Fibroblast of skin of left biceps (primary cell): Measurements from ENCODE around the gene CD300LB.
"Not testable (repeated sequence)": the region's sequence is repeated elsewhere in the genome, so short reads cannot be mapped to it uniquely, and the experiment has no call there.

ENCODE experiments used
- DNase-seq, 2 experiments: peaks; one replicate each; pipeline ENCODE4 v3.0.0-alpha.2; 2013; ENCODE audit warnings: low read depth in 2 of 2

The CD300LB gene

GRCh38 chr17:74531231-74531761 lies at the start of gene CD300LB:
CD300LB (minus strand) TSS chr17:74531475; CDS start chr17:74531350, 125 bp downstream.
- no peak for DNase-seq

- DNase-seq, result no peak
Observed at GRCh38 chr17:74579900-74580299, 48.6 kb upstream of the CD300LB start.

- no peak for DNase-seq
Observed at GRCh38 chr17:74578979-74579378, 47.7 kb upstream of the CD300LB start.

GRCh38 chr17:74574489-74575142 lies 43.3 kb upstream of the CD300LB start:
- DNase-seq, result no peak

GRCh38 chr17:74573635-74574034 lies 42.4 kb upstream of the CD300LB start:
- DNase-seq, result not testable (repeated sequence)

GRCh38 chr17:74573169-74573568 lies 41.9 kb upstream of the CD300LB start:
- no peak for DNase-seq

GRCh38 chr17:74571621-74572270 lies 40.5 kb upstream of the CD300LB start:
- no peak for DNase-seq

- DNase-seq, result peak; percentile 71 to 75
Observed at GRCh38 chr17:74569020-74570003, 38.0 kb upstream of the CD300LB start.

GRCh38 chr17:74568106-74568873 lies 37.0 kb upstream of the CD300LB start:
- peak in 1 of 2 experiments; percentile 8 for DNase-seq

GRCh38 chr17:74567397-74567796 lies 36.1 kb upstream of the CD300LB start, which contains the start of gene CD300H:
CD300H (minus strand) TSS chr17:74567509.
- no peak for DNase-seq

- DNase-seq, result no peak
Observed at GRCh38 chr17:74566132-74566753, 35.0 kb upstream of the CD300LB start.

GRCh38 chr17:74565126-74565525 lies 33.9 kb upstream of the CD300LB start:
- no peak for DNase-seq

GRCh38 chr17:74563358-74563757 lies 32.1 kb upstream of the CD300LB start:
- DNase-seq, result no peak

- no peak for DNase-seq
Observed at GRCh38 chr17:74561586-74561985, 30.3 kb upstream of the CD300LB start.

- no peak for DNase-seq
Observed at GRCh38 chr17:74558882-74559519, 27.7 kb upstream of the CD300LB start.

- not testable (repeated sequence) for DNase-seq
Observed at GRCh38 chr17:74558402-74558801, 27.1 kb upstream of the CD300LB start.

- DNase-seq, result no peak
Observed at GRCh38 chr17:74555427-74555940, 24.2 kb upstream of the CD300LB start.

GRCh38 chr17:74554909-74555308 lies 23.6 kb upstream of the CD300LB start:
- no peak for DNase-seq

- DNase-seq, result no peak
Observed at GRCh38 chr17:74552037-74552436, 20.8 kb upstream of the CD300LB start.

- DNase-seq, result no peak
Observed at GRCh38 chr17:74550602-74551001, 19.3 kb upstream of the CD300LB start.
